ENCODE data around the gene EVI5.

GRCh38 chr1:92563457-92564216, 221.3 kb downstream of the EVI5 start:
- TF ChIP-seq ZNF274 (IDR thresholded peaks at IDR 0.05; ENCODE audit: low read depth, low read length): no peak
- no peak for TF ChIP-seq YY1 (IDR thresholded peaks at IDR 0.05; ENCODE audit: insufficient read depth, insufficient read length)
- no peak for TF ChIP-seq SUZ12 (IDR thresholded peaks at IDR 0.05; ENCODE audit: extremely low read depth, insufficient read depth, insufficient read length)
